Transverse colon (tissue), 4 donors: ENCODE results near the gene TIAM1. TPM values are rescaled to one million over a fixed set of nuclear protein-coding genes. Genes with fewer than 3 reads are reported as not detected.

Experiments used
- DNase-seq: peaks from one replicate; pipeline ENCODE4 v3.0.0-alpha.2; 2019
- H3K27ac ChIP-seq, 4 donors: fragments of 200-600 bp; sonication (generic); 2 replicates each; pipeline ENCODE4 v1.5.1; 2016 to 2018; ENCODE audit warnings: inconsistent platforms in 4 of 4
- H3K27me3 ChIP-seq: fragments of 200-600 bp; sonication (generic); 2 replicates; pipeline ENCODE4 v1.5.1; 2017; ENCODE audit warnings: inconsistent platforms
- H3K36me3 ChIP-seq, 4 donors: fragments of 200-600 bp; sonication (generic); 2 replicates each; pipeline ENCODE4 v1.5.1; 2017 to 2019; ENCODE audit warnings: inconsistent platforms in 4 of 4
- H3K4me1 ChIP-seq, 4 donors: fragments of 200-600 bp; sonication (generic); 2 replicates each; pipeline ENCODE4 v1.5.1; 2017 to 2020; ENCODE audit warnings: inconsistent platforms in 4 of 4
- H3K4me3 ChIP-seq, 4 donors: fragments of 200-600 bp; sonication (generic); 1 replicate in 1 of 4; 2 replicates in 3 of 4; pipeline versions ENCODE4 v1.5.1 to v1.6.1; 2017 to 2019; ENCODE audit warnings: inconsistent platforms in 4 of 4
- H3K9me3 ChIP-seq, 2 donors: fragments of 200-600 bp; sonication (generic); 2 replicates each; pipeline ENCODE4 v1.5.1; 2017 to 2019; ENCODE audit warnings: inconsistent platforms in 2 of 2
- CTCF ChIP-seq, 5 experiments: fragments of 200-600 bp in 3 of 5; fragments of 450-650 bp in 2 of 5; sonication (generic) in 3 of 5; IDR thresholded peaks; 1 replicate in 2 of 5; 2 replicates in 3 of 5; pipeline ENCODE4 v1.5.1; 2016 to 2017; ENCODE audit warnings: antibody characterized with exemption in 5 of 5, inconsistent platforms in 3 of 5, mild to moderate bottlenecking in 2 of 5, moderate library complexity in 1 of 5
- EP300 ChIP-seq: sonication (generic); formaldehyde crosslinking; IDR thresholded peaks from one replicate; pipeline ENCODE4 v1.6.1; 2017; ENCODE audit warnings: antibody characterized with exemption, low read depth
- POLR2A ChIP-seq: fragments of 450-650 bp; IDR thresholded peaks from one replicate; pipeline ENCODE4 v1.6.1; 2016; ENCODE audit warnings: antibody characterized with exemption, mild to moderate bottlenecking, moderate library complexity
- POLR2AphosphoS5 ChIP-seq, 3 donors: sonication (generic); formaldehyde crosslinking; IDR thresholded peaks; one replicate each; pipeline ENCODE4 v1.6.1; 2016; ENCODE audit warnings: antibody characterized with exemption in 3 of 3
- WGBS, 2 donors: methylation state at CpG; one replicate each; pipeline ENCODE4 v1.1.5; 2018; ENCODE audit warnings: low coverage in 1 of 2; 5-methylcytosine and 5-hydroxymethylcytosine counted together
- in situ Hi-C, 4 donors: fragments of 200-750 bp; cut with MboI; loops; one replicate each; pipeline versions ENCODE4 v1.15.0 to v1.15.1; 2017; ENCODE audit warnings: low sequenced_read_pairs in 3 of 4, low pct_ligation_motif_present in 1 of 4, low pct_unique_long_range_greater_than_20kb in 1 of 4
- intact Hi-C: fragments of 100-400 bp; cut with DNase I; formaldehyde crosslinking; loops from one replicate; pipeline ENCODE4 v1.15.1; 2023; ENCODE audit warnings: low total_unique reads
- total RNA-seq, 4 donors: library from RNA; depleted of rRNA; stranded (reverse); fragments of >200 nt; gene quantifications; one replicate each; pipeline ENCODE4 v1.1.0, GENCODE V29; 2016

TIAM1 gene
- total RNA-seq, 4 donors from 2014 or later = 4.5 to 18.9 (median 6.5) TPM

GRCh38 chr21:31184459-31184858 is 159.6 kb downstream of the TIAM1 start:
- H3K27ac ChIP-seq = no peak overlapping the region
- intact Hi-C loops = no loop called here
- in situ Hi-C loops = no loop called here
- H3K4me1 ChIP-seq = no peaks in the 10 kb centered on the region
- TF ChIP-seq POLR2A = no peak
- TF ChIP-seq POLR2AphosphoS5 (IDR thresholded peaks at IDR 0.05) = no peak
- TF ChIP-seq CTCF (IDR thresholded peaks at IDR 0.05) = no peak
- no peak for TF ChIP-seq EP300
- no peaks in the 10 kb centered on the region for H3K36me3 ChIP-seq
- no peak for DNase-seq
- 67% methylated on average over 4 to 6 of the region's 6 CpGs for WGBS, 2 donors
- no peaks in the 10 kb centered on the region for H3K9me3 ChIP-seq
- no peak overlapping the region for H3K4me3 ChIP-seq
- H3K27me3 ChIP-seq = no peaks in the 10 kb centered on the region

DNA sequence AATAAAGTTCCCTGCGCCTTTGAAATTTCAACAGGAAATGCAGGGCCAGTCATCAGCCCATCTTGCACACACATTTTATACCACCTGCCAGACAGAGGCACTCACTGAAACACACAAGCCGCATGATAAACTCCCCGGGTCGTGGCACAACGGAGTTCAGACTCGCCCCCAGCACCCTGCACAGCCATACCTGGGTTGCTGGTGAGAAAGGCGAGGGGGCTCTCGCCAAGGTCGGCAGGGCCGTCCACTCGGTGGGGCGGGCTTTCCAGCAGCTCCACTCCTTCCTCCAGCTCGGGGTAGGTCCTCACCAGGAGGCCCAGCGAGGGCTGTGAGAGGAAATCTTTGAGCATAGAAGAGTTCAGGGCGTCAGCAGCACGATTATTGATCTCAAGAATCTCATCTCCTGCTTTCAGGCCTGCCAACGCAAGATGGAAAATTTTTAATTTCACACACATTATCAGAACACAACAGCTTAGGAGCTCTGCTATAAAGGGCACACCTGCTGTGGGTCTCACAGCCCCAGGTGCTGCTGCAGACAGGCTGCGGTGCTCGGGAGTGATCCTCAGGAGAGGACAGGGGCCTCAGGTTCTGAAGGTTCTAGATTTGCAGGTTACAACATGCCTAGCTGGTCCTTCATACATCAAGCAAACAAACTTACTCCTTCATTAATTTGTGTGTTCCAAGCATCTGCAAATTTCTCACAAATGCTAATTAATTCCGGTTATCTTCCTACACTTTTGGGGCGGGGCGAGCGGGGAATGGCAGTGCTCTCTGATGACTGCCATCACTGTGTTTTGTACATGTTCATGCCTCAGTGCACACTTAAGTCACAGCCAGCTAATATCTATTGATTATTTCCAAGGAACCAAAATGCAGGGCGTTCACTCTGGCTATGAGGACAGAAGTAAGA is 161.6 kb downstream of the TIAM1 start:
- intact Hi-C loops = no loop called here
- no peaks in the 10 kb centered on the region for H3K4me1 ChIP-seq
- no peak overlapping the region for H3K27ac ChIP-seq
- no peak for DNase-seq
- WGBS, 2 donors = 83 to 86% methylated on average over 2 to 24 of the region's 24 CpGs
- no peak overlapping the region for H3K4me3 ChIP-seq
- H3K36me3 ChIP-seq = no peaks in the 10 kb centered on the region
- H3K9me3 ChIP-seq = no peaks in the 10 kb centered on the region
- TF ChIP-seq EP300 (no peak), POLR2AphosphoS5 (IDR thresholded peaks at IDR 0.05) (no peak), POLR2A (no peak)
- H3K27me3 ChIP-seq = no peaks in the 10 kb centered on the region
- in situ Hi-C loops = no loop called here

- H3K27ac ChIP-seq = no peak overlapping the region
- intact Hi-C loops = no loop called here
- 78 to 90% methylated on average over 7 to 12 of the region's 12 CpGs for WGBS, 2 donors
- no peak for DNase-seq
- no peak overlapping the region for H3K4me3 ChIP-seq
- no peaks in the 10 kb centered on the region for H3K27me3 ChIP-seq
- no peak for TF ChIP-seq CTCF (IDR thresholded peaks at IDR 0.05)
- no peaks in the 10 kb centered on the region for H3K9me3 ChIP-seq
- no peaks in the 10 kb centered on the region for H3K4me1 ChIP-seq
- no peaks in the 10 kb centered on the region for H3K36me3 ChIP-seq
- in situ Hi-C loops = no loop called here
Measured at GRCh38 chr21:31181082-31181750, 162.8 kb downstream of the TIAM1 start.

GRCh38 chr21:31180256-31181081 is 163.6 kb downstream of the TIAM1 start:
- no peaks in the 10 kb centered on the region for H3K36me3 ChIP-seq
- DNase-seq = no peak
- WGBS, 2 donors = 30 to 50% methylated on average over 4 to 5 of the region's 5 CpGs
- H3K27ac ChIP-seq = no peak overlapping the region
- peaks cover 0 to 4% (median 0%) of the 10 kb centered on the region in 4 donors for H3K4me1 ChIP-seq
- in situ Hi-C loops (no loop called here), intact Hi-C loops (no loop called here)
- H3K9me3 ChIP-seq = no peaks in the 10 kb centered on the region
- H3K27me3 ChIP-seq = no peaks in the 10 kb centered on the region
- TF ChIP-seq CTCF (IDR thresholded peaks at IDR 0.05) (peak in 4 of 5 experiments; percentile 27 to 44 (median 38)), EP300 (no peak)
- no peak overlapping the region for H3K4me3 ChIP-seq
